HL-60/S4 treated with phorbol 12-myristate 13-acetate at 8.2 ng/mL for 4 days and 3 days (cell line): ENCODE data around the gene CREG1.

Experiments used
- in situ Hi-C: fragments of 300-500 bp; cut with MboI; formaldehyde crosslinking; loops from 2 replicates; pipeline ENCODE4 v1.15.0; 2022; ENCODE audit warnings: low sequenced_read_pairs

Gene CREG1

GRCh38 chr1:167533851-167534300 is 19.7 kb downstream of the CREG1 start:
- in situ Hi-C loops, result loop anchor here (25.0 kb wide), 2 partner anchors 272 to 472 kb away; no protein-coding TSS in a partner anchor

- in situ Hi-C loops, result loop anchor here (25.0 kb wide), 2 partner anchors 271 to 471 kb away; no protein-coding TSS in a partner anchor
Measured at GRCh38 chr1:167532964-167533824, 20.4 kb downstream of the CREG1 start.

GRCh38 chr1:167532375-167532774 is 21.2 kb downstream of the CREG1 start:
- in situ Hi-C loops, result loop anchor here (25.0 kb wide), 2 partner anchors 270 to 470 kb away; no protein-coding TSS in a partner anchor

GRCh38 chr1:167529829-167530474 is 23.6 kb downstream of the CREG1 start:
- in situ Hi-C loops, result loop anchor here (25.0 kb wide), 2 partner anchors 268 to 468 kb away; no protein-coding TSS in a partner anchor

GRCh38 chr1:167528057-167528728 is 25.4 kb downstream of the CREG1 start:
- in situ Hi-C loops, result loop anchor here (25.0 kb wide), 2 partner anchors 266 to 466 kb away; no protein-coding TSS in a partner anchor

- in situ Hi-C loops, result loop anchor here (25.0 kb wide), 2 partner anchors 265 to 465 kb away; no protein-coding TSS in a partner anchor
Measured at GRCh38 chr1:167526667-167527383, 26.7 kb downstream of the CREG1 start.

- in situ Hi-C loops, result loop anchor here (25.0 kb wide), 2 partner anchors 262 to 462 kb away; no protein-coding TSS in a partner anchor
Measured at GRCh38 chr1:167524651-167525050, 28.9 kb downstream of the CREG1 start.

- in situ Hi-C loops, result no loop called here
Measured at GRCh38 chr1:167522246-167522645, 31.3 kb downstream of the CREG1 start.

GRCh38 chr1:167520711-167521206 is 32.8 kb downstream of the CREG1 start:
- in situ Hi-C loops, result no loop called here

- in situ Hi-C loops, result no loop called here
Measured at GRCh38 chr1:167518331-167518700, 35.2 kb downstream of the CREG1 start, which contains the start of gene CD247. TSS of gene CD247 (minus strand) at chr1:167518529. CDS start at chr1:167518465, 64 bp downstream.

GRCh38 chr1:167517535-167518330 is 35.8 kb downstream of the CREG1 start:
- in situ Hi-C loops, result no loop called here

GRCh38 chr1:167516404-167517388 is 36.9 kb downstream of the CREG1 start:
- in situ Hi-C loops, result no loop called here

- in situ Hi-C loops, result no loop called here
Measured at GRCh38 chr1:167515893-167516321, 37.7 kb downstream of the CREG1 start.

- in situ Hi-C loops, result no loop called here
Measured at GRCh38 chr1:167515461-167515860, 38.1 kb downstream of the CREG1 start.

- in situ Hi-C loops, result no loop called here
Measured at GRCh38 chr1:167514288-167514687, 39.3 kb downstream of the CREG1 start.

GRCh38 chr1:167512046-167512654 is 41.4 kb downstream of the CREG1 start:
- in situ Hi-C loops, result no loop called here

GRCh38 chr1:167511374-167511986 is 42.1 kb downstream of the CREG1 start:
- in situ Hi-C loops, result no loop called here
